ENCODE measurements around the gene ACIN1.

Gene ACIN1

DNA sequence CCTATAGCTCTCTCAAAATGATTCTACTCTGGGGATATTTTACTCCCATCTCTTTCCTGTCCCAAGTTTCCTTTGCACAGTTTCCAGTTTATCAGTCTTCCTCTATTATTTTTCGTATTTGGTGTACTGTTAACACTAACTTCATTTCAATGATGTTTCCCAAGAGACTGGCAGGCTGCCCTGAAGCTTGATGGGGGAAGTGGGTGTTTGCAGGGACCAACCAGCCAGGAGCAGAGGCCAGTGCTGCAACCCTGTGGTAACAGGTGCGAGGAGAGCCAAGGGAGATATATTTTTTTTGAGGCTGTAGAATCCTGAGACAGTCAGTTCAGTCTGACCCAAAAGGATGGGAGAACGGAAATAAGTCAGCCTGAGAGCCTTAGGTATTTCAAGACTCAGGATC lies 35.9 kb upstream of the ACIN1 start:
- H2AFZ ChIP-seq (ENCODE audit: low read depth), result no peak overlapping the region
- H3K9ac ChIP-seq, result no peak overlapping the region
- H3K27ac ChIP-seq, result no peak overlapping the region
- no peak overlapping the region for H3K4me3 ChIP-seq (IDR thresholded peaks at IDR 0.05; ENCODE audit: insufficient read depth, low read depth, low read length)
- no peaks in the 10 kb centered on the region for H3K4me1 ChIP-seq (ENCODE audit: low read depth, poor library complexity, severe bottlenecking)
- no peaks in the 10 kb centered on the region for H3K27me3 ChIP-seq (ENCODE audit: insufficient read depth, low read depth)
- no peaks in the 10 kb centered on the region for H3K79me2 ChIP-seq (ENCODE audit: insufficient read depth, low read depth)
- no peak for TF ChIP-seq CTCF (conservative IDR thresholded peaks at IDR 0.05; ENCODE audit: low read depth, low read length)
- no peaks in the 10 kb centered on the region for H3K36me3 ChIP-seq (ENCODE audit: insufficient read depth)
- H4K20me1 ChIP-seq (ENCODE audit: insufficient read depth), result no peaks in the 10 kb centered on the region
- no peak overlapping the region for H3K4me2 ChIP-seq

GRCh38 chr14:23129759-23130316 lies 34.9 kb upstream of the ACIN1 start:
- Histone ChIP-seq H3K4me3 (IDR thresholded peaks at IDR 0.05; ENCODE audit: insufficient read depth, low read depth, low read length) (no peak overlapping the region), H3K79me2 (ENCODE audit: insufficient read depth, low read depth) (no peaks in the 10 kb centered on the region), H4K20me1 (ENCODE audit: insufficient read depth) (no peaks in the 10 kb centered on the region), H3K9ac (no peak overlapping the region), H3K36me3 (ENCODE audit: insufficient read depth) (no peaks in the 10 kb centered on the region), H3K27ac (no peak overlapping the region), H3K4me1 (ENCODE audit: low read depth, poor library complexity, severe bottlenecking) (no peaks in the 10 kb centered on the region), H2AFZ (ENCODE audit: low read depth) (no peak overlapping the region), H3K4me2 (no peak overlapping the region), H3K27me3 (ENCODE audit: insufficient read depth, low read depth) (no peaks in the 10 kb centered on the region)
- TF ChIP-seq CTCF (conservative IDR thresholded peaks at IDR 0.05; ENCODE audit: low read depth, low read length), result no peak

GRCh38 chr14:23128969-23129758 lies 34.2 kb upstream of the ACIN1 start:
- no peak overlapping the region for H3K9ac ChIP-seq
- H3K27me3 ChIP-seq (ENCODE audit: insufficient read depth, low read depth), result no peaks in the 10 kb centered on the region
- no peak overlapping the region for H2AFZ ChIP-seq (ENCODE audit: low read depth)
- H3K27ac ChIP-seq, result no peak overlapping the region
- no peaks in the 10 kb centered on the region for H3K79me2 ChIP-seq (ENCODE audit: insufficient read depth, low read depth)
- H3K36me3 ChIP-seq (ENCODE audit: insufficient read depth), result no peaks in the 10 kb centered on the region
- TF ChIP-seq CTCF (conservative IDR thresholded peaks at IDR 0.05; ENCODE audit: low read depth, low read length), result no peak
- H3K4me3 ChIP-seq (IDR thresholded peaks at IDR 0.05; ENCODE audit: insufficient read depth, low read depth, low read length), result no peak overlapping the region
- H4K20me1 ChIP-seq (ENCODE audit: insufficient read depth), result no peaks in the 10 kb centered on the region
- H3K4me1 ChIP-seq (ENCODE audit: low read depth, poor library complexity, severe bottlenecking), result no peaks in the 10 kb centered on the region
- no peak overlapping the region for H3K4me2 ChIP-seq

DNA sequence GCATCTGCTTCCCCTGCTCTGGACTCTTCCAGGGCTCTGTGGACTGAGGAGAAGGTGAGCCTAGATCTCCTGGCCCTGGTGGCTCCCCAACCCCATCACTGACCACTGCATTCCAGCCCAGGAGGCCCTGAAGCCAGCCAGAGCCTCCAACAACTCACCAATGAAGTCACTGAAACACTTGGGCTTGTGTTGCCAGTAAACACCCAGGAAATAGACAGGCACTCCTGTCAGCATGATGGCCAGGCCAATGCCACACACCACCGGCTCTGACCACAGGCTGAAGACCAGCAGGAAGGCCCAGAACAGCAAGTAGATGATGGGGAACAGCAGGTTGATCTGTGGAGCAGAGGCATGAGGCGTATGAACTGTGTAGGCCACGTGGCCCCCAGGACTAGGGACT lies 32.9 kb upstream of the ACIN1 start:
- H2AFZ ChIP-seq (ENCODE audit: low read depth), result no peak overlapping the region
- H3K4me3 ChIP-seq (IDR thresholded peaks at IDR 0.05; ENCODE audit: insufficient read depth, low read depth, low read length), result no peak overlapping the region
- no peak overlapping the region for H3K27ac ChIP-seq
- H3K9ac ChIP-seq, result no peak overlapping the region
- H4K20me1 ChIP-seq (ENCODE audit: insufficient read depth), result no peaks in the 10 kb centered on the region
- no peak for TF ChIP-seq CTCF (conservative IDR thresholded peaks at IDR 0.05; ENCODE audit: low read depth, low read length)
- H3K4me1 ChIP-seq (ENCODE audit: low read depth, poor library complexity, severe bottlenecking), result no peaks in the 10 kb centered on the region
- H3K36me3 ChIP-seq (ENCODE audit: insufficient read depth), result no peaks in the 10 kb centered on the region
- no peaks in the 10 kb centered on the region for H3K27me3 ChIP-seq (ENCODE audit: insufficient read depth, low read depth)
- no peak overlapping the region for H3K4me2 ChIP-seq
- no peaks in the 10 kb centered on the region for H3K79me2 ChIP-seq (ENCODE audit: insufficient read depth, low read depth)
